CD4-positive, alpha-beta memory T cell (primary cell): ENCODE results near the gene ORMDL2. TPM values are rescaled to one million over a fixed set of nuclear protein-coding genes. Genes with fewer than 3 reads are reported as not detected.
A peak's percentile ranks its signal among the peaks of the same experiment; 100 is the strongest.

Experiments used
- CTCF ChIA-PET: fragments of 350-600 bp; sonication (Branson Sonifier 250); formaldehyde crosslinking; loops from one replicate; lab custom pipeline; 2021; ENCODE audit warnings: inconsistent platforms; ENCODE audit not compliant: partially characterized antibody; lab: Charles Lee
- POLR2A ChIA-PET: fragments of 350-600 bp; sonication (Branson Sonifier 250); formaldehyde crosslinking; loops from one replicate; lab custom pipeline; 2021; ENCODE audit not compliant: partially characterized antibody; lab: Charles Lee
- DNase-seq, 5 donors: peaks; one replicate each; pipeline versions ENCODE4 v3.0.0 to v3.0.0-alpha.2; 2020 to 2022; ENCODE audit warnings: mixed read lengths in 1 of 5
- H3K27ac ChIP-seq: one replicate; pipeline ENCODE4 v1.7.0; 2013; ENCODE audit warnings: low read depth, low read length
- H3K27me3 ChIP-seq: 2 replicates; pipeline ENCODE4 v1.7.0; 2013; ENCODE audit warnings: mild to moderate bottlenecking, low read length, moderate library complexity; ENCODE audit not compliant: insufficient read depth
- H3K36me3 ChIP-seq: 2 replicates; pipeline ENCODE4 v1.7.0; 2013; ENCODE audit warnings: mild to moderate bottlenecking, low read length, moderate library complexity; ENCODE audit not compliant: insufficient read depth
- H3K4me1 ChIP-seq: 2 replicates; pipeline ENCODE4 v1.7.0; 2013; ENCODE audit warnings: mild to moderate bottlenecking, low read length, moderate library complexity; ENCODE audit not compliant: insufficient read depth
- H3K4me3 ChIP-seq, 2 donors: one replicate each; pipeline ENCODE4 v1.7.0; 2013; ENCODE audit warnings: low read length in 2 of 2, mild to moderate bottlenecking in 1 of 2
- H3K9me3 ChIP-seq, 2 donors: one replicate each; pipeline ENCODE4 v1.7.0; 2013; ENCODE audit warnings: low read length in 2 of 2, control low read depth in 1 of 2; ENCODE audit not compliant: control insufficient read depth in 1 of 2
- H3K27ac Mint-ChIP-seq, 7 donors: one replicate each; pipeline ENCODE4 v1.8.0; 2020 to 2021; ENCODE audit warnings: mixed read lengths in 7 of 7, mild to moderate bottlenecking in 6 of 7, inconsistent platforms in 3 of 7, moderate library complexity in 3 of 7
- H3K27me3 Mint-ChIP-seq, 2 donors: one replicate each; pipeline ENCODE4 v1.8.0; 2020 to 2021; ENCODE audit warnings: mixed read lengths in 2 of 2
- H3K36me3 Mint-ChIP-seq, 2 donors: one replicate each; pipeline ENCODE4 v1.8.0; 2020 to 2021; ENCODE audit warnings: mixed read lengths in 2 of 2, inconsistent platforms in 1 of 2, mild to moderate bottlenecking in 1 of 2
- H3K4me1 Mint-ChIP-seq, 4 donors: one replicate each; pipeline ENCODE4 v1.8.0; 2020 to 2021; ENCODE audit warnings: mixed read lengths in 4 of 4, mild to moderate bottlenecking in 1 of 4
- H3K4me3 Mint-ChIP-seq, 8 donors: one replicate each; pipeline ENCODE4 v1.8.0; 2020 to 2021; ENCODE audit warnings: mixed read lengths in 8 of 8, mild to moderate bottlenecking in 7 of 8, moderate library complexity in 6 of 8, inconsistent platforms in 3 of 8
- H3K9me3 Mint-ChIP-seq, 8 donors: one replicate each; pipeline ENCODE4 v1.8.0; 2020 to 2021; ENCODE audit warnings: mixed read lengths in 8 of 8, mild to moderate bottlenecking in 5 of 8, inconsistent platforms in 3 of 8, moderate library complexity in 1 of 8
- intact Hi-C: fragments of 100-400 bp; cut with micrococcal nuclease; formaldehyde crosslinking; loops from one replicate; pipeline ENCODE4 v1.15.1; 2023
- polyA plus RNA-seq, 2 donors: library from polyadenylated mRNA; unstranded; fragments of 300-500 nt; fragmentation: Illumina TruSeq; gene quantifications; one replicate each; pipeline ENCODE4 v1.2.3, GENCODE V29; 2021
- total RNA-seq, 2 experiments: library from RNA; stranded (reverse); gene quantifications; one replicate each; pipeline ENCODE4 v1.2.3, GENCODE V29; 2021

Gene ORMDL2
- total and polyA plus RNA-seq, 4 experiments from 2014 or later: 42.6 to 142 (median 70.1) TPM

DNA sequence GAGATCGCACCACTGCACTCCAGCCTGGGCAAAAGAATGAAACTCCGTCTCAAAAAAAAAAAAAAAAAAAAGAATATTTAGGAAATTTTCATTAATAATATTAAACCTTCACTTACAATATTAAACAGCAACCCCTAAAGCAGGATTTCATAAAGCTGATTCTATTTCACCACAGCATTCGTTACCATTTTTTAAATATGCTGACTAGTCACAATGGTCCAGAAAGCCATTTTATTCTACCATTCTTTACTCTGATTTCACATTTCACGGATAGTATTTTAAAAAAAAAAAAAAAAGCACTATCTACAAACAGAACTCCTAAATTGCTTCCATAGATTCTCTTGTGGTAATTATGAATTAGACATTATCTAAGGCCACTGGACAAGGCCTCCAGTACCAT is 27.9 kb upstream of the ORMDL2 start:
- intact Hi-C loops: no loop called here
- no peak overlapping the region for H3K27ac Mint-ChIP-seq
- H3K36me3 ChIP-seq: peaks cover 52% of the 10 kb centered on the region

GRCh38 chr12:55795950-55796349 is 21.9 kb upstream of the ORMDL2 start:
- DNase-seq: no peak
- ChIA-PET POLR2A (interaction anchor here (0.8 to 2.2 kb wide), 6 partner anchors 18 to 80 kb away, joined by 3 to 7 read pairs (median 4); partner anchors contain the start of genes BLOC1S1, ORMDL2 and SARNP), CTCF (interaction anchor here (1.0 to 5.9 kb wide), 8 partner anchors 9 to 134 kb away, joined by 3 to 60 read pairs (median 6); partner anchors contain the start of gene GDF11)
- Mint-ChIP-seq H3K27ac (peak overlapping the region in 1 of 7 donors; percentile 48), H3K36me3 (peaks cover 42 to 67% of the 10 kb centered on the region in 2 donors), H3K4me1 (peaks cover 0 to 9% (median 2%) of the 10 kb centered on the region in 4 donors), H3K4me3 (no peak overlapping the region), H3K9me3 (no peaks in the 10 kb centered on the region), H3K27me3 (no peaks in the 10 kb centered on the region)
- H3K27ac ChIP-seq: no peak overlapping the region
- H3K4me1 ChIP-seq: no peaks in the 10 kb centered on the region
- no peak overlapping the region for H3K4me3 ChIP-seq
- intact Hi-C loops: no loop called here
- peaks cover 67% of the 10 kb centered on the region for H3K36me3 ChIP-seq
- H3K9me3 ChIP-seq: no peaks in the 10 kb centered on the region
- H3K27me3 ChIP-seq: no peaks in the 10 kb centered on the region

More for the DNA sequence above, 27.9 kb upstream of the ORMDL2 start:
- no peak overlapping the region for H3K4me3 Mint-ChIP-seq
- H3K36me3 Mint-ChIP-seq: peaks cover 42 to 62% of the 10 kb centered on the region in 2 donors
- DNase-seq: no peak
- ChIA-PET POLR2A (interaction anchor here (0.6 kb wide), 1 partner anchor 410 kb away, joined by 3 read pairs; no protein-coding TSS in a partner anchor), CTCF (no interaction called here)
- no peaks in the 10 kb centered on the region for H3K9me3 Mint-ChIP-seq
- Histone ChIP-seq H3K4me3 (no peak overlapping the region), H3K9me3 (no peaks in the 10 kb centered on the region), H3K4me1 (no peaks in the 10 kb centered on the region), H3K27me3 (no peaks in the 10 kb centered on the region), H3K27ac (no peak overlapping the region)
- H3K27me3 Mint-ChIP-seq: no peaks in the 10 kb centered on the region
- peaks cover 0 to 7% (median 2%) of the 10 kb centered on the region in 4 donors for H3K4me1 Mint-ChIP-seq

- H3K4me3 Mint-ChIP-seq: no peak overlapping the region
- H3K27me3 ChIP-seq: no peaks in the 10 kb centered on the region
- H3K4me1 ChIP-seq: no peaks in the 10 kb centered on the region
- POLR2A ChIA-PET: interaction anchor here (1.0 to 1.7 kb wide), 3 partner anchors 17 to 58 kb away, joined by 4 to 6 read pairs (median 4); no protein-coding TSS in a partner anchor
- DNase-seq: peak in 1 of 5 donors; percentile 12
- intact Hi-C loops: loop anchor here (1.0 kb wide), 1 partner anchor 59 kb away; no protein-coding TSS in a partner anchor
- no peaks in the 10 kb centered on the region for H3K9me3 ChIP-seq
- H3K27ac Mint-ChIP-seq: peak overlapping the region in 3 of 7 donors; percentile 1 to 83 (median 78)
- peaks cover 72% of the 10 kb centered on the region for H3K36me3 ChIP-seq
- CTCF ChIA-PET: interaction anchor here (0.6 to 5.9 kb wide), 9 partner anchors 10 to 257 kb away, joined by 3 to 60 read pairs (median 3); partner anchors contain the start of gene ORMDL2
- H3K4me1 Mint-ChIP-seq: peaks cover 0 to 9% (median 2%) of the 10 kb centered on the region in 4 donors
- no peaks in the 10 kb centered on the region for H3K9me3 Mint-ChIP-seq
- no peak overlapping the region for H3K27ac ChIP-seq
- H3K4me3 ChIP-seq: no peak overlapping the region
- H3K27me3 Mint-ChIP-seq: no peaks in the 10 kb centered on the region
- H3K36me3 Mint-ChIP-seq: peaks cover 42 to 72% of the 10 kb centered on the region in 2 donors
These were observed 20.8 kb upstream of the ORMDL2 start for GRCh38 chr12:55797068-55797467.

DNA sequence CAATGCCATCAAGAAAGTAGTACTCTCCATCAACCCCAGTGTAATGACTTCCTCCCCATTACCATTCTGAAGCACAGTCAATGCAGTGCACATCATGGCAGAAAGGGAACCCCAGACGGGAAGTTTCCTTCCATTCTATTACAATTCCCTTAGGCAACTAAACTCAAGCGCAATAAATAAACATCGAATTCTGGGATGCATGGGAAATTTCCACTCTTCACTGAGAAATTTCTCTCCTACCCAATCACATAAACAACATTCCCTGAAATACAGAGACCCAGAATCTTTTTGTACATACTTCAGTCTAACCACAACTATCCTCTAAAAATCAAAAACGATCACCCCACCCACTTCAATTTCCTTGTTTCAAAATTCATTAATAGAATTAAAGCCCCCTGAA is 20.3 kb upstream of the ORMDL2 start:
- ChIA-PET POLR2A (interaction anchor here (1.0 to 1.7 kb wide), 2 partner anchors 17 to 59 kb away, joined by 4 read pairs; no protein-coding TSS in a partner anchor), CTCF (interaction anchor here (1.0 to 5.9 kb wide), 5 partner anchors 9 to 140 kb away, joined by 3 to 60 read pairs (median 4); no protein-coding TSS in a partner anchor)
- no peaks in the 10 kb centered on the region for H3K9me3 Mint-ChIP-seq
- H3K27me3 Mint-ChIP-seq: no peaks in the 10 kb centered on the region
- no peak overlapping the region for H3K4me3 ChIP-seq
- DNase-seq: no peak
- H3K4me1 Mint-ChIP-seq: peaks cover 0 to 9% (median 2%) of the 10 kb centered on the region in 4 donors
- H3K27me3 ChIP-seq: no peaks in the 10 kb centered on the region
- no peak overlapping the region for H3K4me3 Mint-ChIP-seq
- peak overlapping the region in 4 of 7 donors; percentile 42 to 83 (median 72) for H3K27ac Mint-ChIP-seq
- peaks cover 42 to 73% of the 10 kb centered on the region in 2 donors for H3K36me3 Mint-ChIP-seq
- H3K9me3 ChIP-seq: no peaks in the 10 kb centered on the region
- no peak overlapping the region for H3K27ac ChIP-seq
- intact Hi-C loops: loop anchor here (1.0 kb wide), 1 partner anchor 59 kb away; no protein-coding TSS in a partner anchor
- no peaks in the 10 kb centered on the region for H3K4me1 ChIP-seq
- peaks cover 72% of the 10 kb centered on the region for H3K36me3 ChIP-seq

DNA sequence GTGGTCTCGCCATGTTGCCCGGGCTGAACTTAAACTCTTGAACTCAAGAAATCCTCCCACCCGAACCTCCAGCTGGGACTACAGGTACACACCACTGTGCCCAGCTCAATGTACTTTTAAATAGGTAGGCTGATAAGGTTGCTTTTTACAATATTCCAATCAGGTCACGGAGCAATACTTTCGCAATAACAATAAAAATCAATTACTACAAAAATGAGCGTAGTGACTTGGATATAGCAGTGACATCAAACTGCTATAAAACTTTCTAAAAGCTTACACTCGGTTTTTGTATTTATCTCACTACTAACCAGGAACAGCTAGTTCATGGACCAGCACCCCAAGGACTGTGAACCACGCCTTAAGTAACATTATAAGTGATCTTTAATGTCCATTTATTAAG is 10.9 kb upstream of the ORMDL2 start:
- H3K27me3 ChIP-seq: no peaks in the 10 kb centered on the region
- no peak for DNase-seq
- H3K27me3 Mint-ChIP-seq: no peaks in the 10 kb centered on the region
- no peak overlapping the region for H3K4me3 ChIP-seq
- H3K4me1 Mint-ChIP-seq: peaks cover 17 to 33% (median 24%) of the 10 kb centered on the region in 4 donors
- H3K36me3 Mint-ChIP-seq: peaks cover 9 to 46% of the 10 kb centered on the region in 2 donors
- CTCF ChIA-PET: interaction anchor here (1.7 kb wide), 1 partner anchor 10 kb away, joined by 4 read pairs; the partner anchor contains the start of genes ORMDL2 and SARNP
- intact Hi-C loops: no loop called here
- H3K27ac ChIP-seq: no peak overlapping the region
- no peaks in the 10 kb centered on the region for H3K9me3 ChIP-seq
- H3K9me3 Mint-ChIP-seq: no peaks in the 10 kb centered on the region
- POLR2A ChIA-PET: interaction anchor here (1.0 to 1.2 kb wide), 2 partner anchors 11 to 167 kb away, joined by 3 read pairs; partner anchors contain the start of genes ORMDL2, RAB5B and SARNP
- peaks cover 13% of the 10 kb centered on the region for H3K4me1 ChIP-seq
- no peak overlapping the region for H3K4me3 Mint-ChIP-seq
- no peak overlapping the region for H3K27ac Mint-ChIP-seq
- H3K36me3 ChIP-seq: peaks cover 12% of the 10 kb centered on the region

- Mint-ChIP-seq H3K27me3 (no peaks in the 10 kb centered on the region), H3K4me3 (no peak overlapping the region), H3K36me3 (peaks cover 9 to 42% of the 10 kb centered on the region in 2 donors), H3K9me3 (no peaks in the 10 kb centered on the region), H3K4me1 (peaks cover 26 to 47% (median 37%) of the 10 kb centered on the region in 4 donors), H3K27ac (no peak overlapping the region)
- no peak overlapping the region for H3K4me3 ChIP-seq
- DNase-seq: no peak
- CTCF ChIA-PET: interaction anchor here (1.4 to 1.6 kb wide), 3 partner anchors 13 to 131 kb away, joined by 4 to 6 read pairs (median 4); no protein-coding TSS in a partner anchor
- no peaks in the 10 kb centered on the region for H3K27me3 ChIP-seq
- H3K36me3 ChIP-seq: peaks cover 15% of the 10 kb centered on the region
- intact Hi-C loops: no loop called here
- H3K27ac ChIP-seq: no peak overlapping the region
- H3K9me3 ChIP-seq: no peaks in the 10 kb centered on the region
- POLR2A ChIA-PET: interaction anchor here (1.0 kb wide), 1 partner anchor 135 kb away, joined by 3 read pairs; no protein-coding TSS in a partner anchor
- peaks cover 29% of the 10 kb centered on the region for H3K4me1 ChIP-seq
These were observed 8.6 kb upstream of the ORMDL2 start for GRCh38 chr12:55809274-55809673.

- no peaks in the 10 kb centered on the region for H3K9me3 Mint-ChIP-seq
- H3K36me3 ChIP-seq: peaks cover 22% of the 10 kb centered on the region
- H3K36me3 Mint-ChIP-seq: peaks cover 12 to 41% of the 10 kb centered on the region in 2 donors
- ChIA-PET CTCF (interaction anchor here (1.0 to 1.3 kb wide), 3 partner anchors 11 to 81 kb away, joined by 3 to 4 read pairs (median 3); no protein-coding TSS in a partner anchor), POLR2A (interaction anchor here (0.6 to 1.4 kb wide), 3 partner anchors 74 to 148 kb away, joined by 3 to 5 read pairs (median 3); no protein-coding TSS in a partner anchor)
- intact Hi-C loops: loop anchor here (10.0 kb wide), 1 partner anchor 827 kb away; the partner anchor contains the start of gene TESPA1
- peak overlapping the region in 2 of 8 donors; percentile 6 to 56 for H3K4me3 Mint-ChIP-seq
- peak overlapping the region in 6 of 7 donors; percentile 8 to 76 (median 48) for H3K27ac Mint-ChIP-seq
- H3K27me3 ChIP-seq: no peaks in the 10 kb centered on the region
- peaks cover 52% of the 10 kb centered on the region for H3K4me1 ChIP-seq
- no peak for DNase-seq
- H3K9me3 ChIP-seq: no peaks in the 10 kb centered on the region
- H3K27ac ChIP-seq: no peak overlapping the region
- peaks cover 31 to 53% (median 38%) of the 10 kb centered on the region in 4 donors for H3K4me1 Mint-ChIP-seq
- no peak overlapping the region for H3K4me3 ChIP-seq
- H3K27me3 Mint-ChIP-seq: no peaks in the 10 kb centered on the region
These were observed 5.8 kb upstream of the ORMDL2 start for GRCh38 chr12:55812088-55812487.
